Measurements from ENCODE around the gene IGSF11.

DNA sequence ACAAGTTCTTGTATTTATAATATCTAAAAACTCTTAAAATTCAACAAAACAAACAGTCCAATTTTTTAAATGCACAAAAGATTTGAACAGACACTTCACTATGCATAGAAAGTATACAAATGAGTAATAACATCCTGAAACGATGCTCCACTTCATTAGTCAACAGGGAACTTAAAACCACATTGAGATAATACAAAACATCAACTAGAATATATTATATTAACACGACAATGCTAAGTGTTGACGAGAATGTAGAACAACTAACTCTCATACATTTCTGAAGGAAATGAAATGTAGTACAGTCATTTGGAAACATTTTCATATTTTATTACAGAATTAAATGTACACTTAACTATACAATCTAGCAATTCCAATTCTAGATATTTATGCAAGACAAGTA, 93.4 kb downstream of the IGSF11 start:
- no peak for TF ChIP-seq ARNT (IDR thresholded peaks at IDR 0.05)
- TF ChIP-seq SP1 (IDR thresholded peaks at IDR 0.05) = no peak
- no peak for TF ChIP-seq FOXK2 (IDR thresholded peaks at IDR 0.05)
- TF ChIP-seq SUZ12 (IDR thresholded peaks at IDR 0.05) = no peak
- no peak for TF ChIP-seq BHLHE40 (IDR thresholded peaks at IDR 0.05; ENCODE audit: borderline replicate concordance)
- TF ChIP-seq FOXA1 (IDR thresholded peaks at IDR 0.05) = no peak
